HG03457 (cell line): ENCODE data around the gene KAZN.

Experiments
- ATAC-seq: cut with Tn5 transposase; IDR thresholded peaks from one replicate; pipeline ENCODE4 v1.9.1; 2021; ENCODE audit warnings: moderate number of reproducible peaks; ENCODE audit not compliant: unreplicated experiment

Gene KAZN

GRCh38 chr1:14945132-14946010 is 346.9 kb downstream of the KAZN start:
- ATAC-seq = no peak

GRCh38 chr1:14946011-14946359 is 347.5 kb downstream of the KAZN start:
- no peak for ATAC-seq

GRCh38 chr1:14946684-14947238 is 348.3 kb downstream of the KAZN start:
- ATAC-seq = no peak

GRCh38 chr1:14947421-14947820 is 348.9 kb downstream of the KAZN start:
- ATAC-seq = no peak

GRCh38 chr1:14948112-14948652 is 349.7 kb downstream of the KAZN start:
- ATAC-seq = no peak

- ATAC-seq = no peak
Observed at GRCh38 chr1:14949270-14949835, 350.9 kb downstream of the KAZN start.

GRCh38 chr1:14949836-14950713 is 351.6 kb downstream of the KAZN start:
- no peak for ATAC-seq

- no peak for ATAC-seq
Observed at GRCh38 chr1:14951766-14952165, 353.3 kb downstream of the KAZN start.

GRCh38 chr1:14952626-14953314 is 354.3 kb downstream of the KAZN start:
- ATAC-seq = no peak

- ATAC-seq = no peak
Observed at GRCh38 chr1:14954210-14954609, 355.7 kb downstream of the KAZN start.

GRCh38 chr1:14954930-14955329 is 356.4 kb downstream of the KAZN start:
- ATAC-seq = no peak

GRCh38 chr1:14955402-14955801 is 356.9 kb downstream of the KAZN start:
- ATAC-seq = no peak

- no peak for ATAC-seq
Observed at GRCh38 chr1:14955976-14956375, 357.5 kb downstream of the KAZN start.

GRCh38 chr1:14956579-14957195 is 358.2 kb downstream of the KAZN start:
- no peak for ATAC-seq

- ATAC-seq = no peak
Observed at GRCh38 chr1:14957375-14958098, 359.1 kb downstream of the KAZN start.

- ATAC-seq = no peak
Observed at GRCh38 chr1:14958249-14959058, 360.0 kb downstream of the KAZN start.

GRCh38 chr1:14959059-14959694 is 360.7 kb downstream of the KAZN start:
- ATAC-seq = no peak

- no peak for ATAC-seq
Observed at GRCh38 chr1:14961661-14962267, 363.3 kb downstream of the KAZN start.
